Measurements from ENCODE around the gene PTGIS. TPM values are rescaled to one million over a fixed set of nuclear protein-coding genes. Genes with fewer than 3 reads are reported as not detected.

PTGIS gene
- total RNA-seq, 2 experiments from 2014 or later, result not detected

- no peak for TF ChIP-seq EZH2phosphoT487 (IDR thresholded peaks at IDR 0.05; ENCODE audit: borderline replicate concordance, low read depth, low read length)
- Histone ChIP-seq H3K27ac (ENCODE audit: low read depth, low read length, poor library complexity, severe bottlenecking) (no peak overlapping the region), H3K79me2 (ENCODE audit: insufficient read depth, low read depth, low read length) (no peaks in the 10 kb centered on the region), H4K20me1 (ENCODE audit: insufficient read depth, low read length) (no peaks in the 10 kb centered on the region), H3K9me2 (ENCODE audit: insufficient read depth, low read length) (no peaks in the 10 kb centered on the region), H3K9me3 (ENCODE audit: low read length) (peaks cover 8% of the 10 kb centered on the region), H3K36me3 (ENCODE audit: insufficient read depth, low read length) (no peaks in the 10 kb centered on the region), H3K4me2 (ENCODE audit: low read length) (no peak overlapping the region), H2AFZ (ENCODE audit: low read length) (peak overlapping the region; percentile 42), H3K4me1 (ENCODE audit: insufficient read depth, low read length, poor library complexity, severe bottlenecking) (peaks cover 36% of the 10 kb centered on the region), H3K4me3 (ENCODE audit: low read depth, low read length, poor library complexity, severe bottlenecking) (no peak overlapping the region)
- no TSS peak for BruUV-seq (replicated peaks)
- DNase-seq (ENCODE audit: low spot score), result no peak
- ChIA-PET POLR2A (interaction anchor here (0.5 to 1.3 kb wide), 4 partner anchors 23 to 277 kb away, joined by 3 to 5 read pairs (median 3); no protein-coding TSS in a partner anchor), CTCF (ENCODE audit: unreplicated experiment) (no interaction called here)
- intact Hi-C loops (cut with micrococcal nuclease; ENCODE audit: unreplicated experiment), result no loop called here
Measured at GRCh38 chr20:49595811-49596561, 28.0 kb upstream of the PTGIS start.

DNA sequence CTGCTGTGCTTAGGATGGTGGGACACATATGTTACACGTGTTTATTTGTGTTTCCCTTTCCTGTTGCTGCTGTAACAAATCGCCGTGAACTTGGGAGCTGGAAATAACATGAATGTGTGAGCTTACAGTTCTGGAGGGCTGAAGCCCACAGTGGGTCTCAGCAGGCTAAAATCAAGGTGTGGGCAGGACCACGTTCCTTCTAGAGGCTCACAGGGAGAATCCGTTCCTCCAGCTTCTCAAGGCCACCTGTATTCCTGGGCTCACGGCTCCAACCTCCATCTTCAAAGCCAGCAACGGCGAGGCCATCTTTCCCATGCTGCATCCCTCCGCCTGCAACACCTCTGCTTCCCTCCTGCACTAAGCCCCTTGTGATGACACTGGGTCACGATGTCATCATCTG is 27.4 kb upstream of the PTGIS start:
- no peaks in the 10 kb centered on the region for H3K9me2 ChIP-seq (ENCODE audit: insufficient read depth, low read length)
- intact Hi-C loops (cut with micrococcal nuclease; ENCODE audit: unreplicated experiment), result no loop called here
- no peak overlapping the region for H3K4me2 ChIP-seq (ENCODE audit: low read length)
- POLR2A ChIA-PET, result interaction anchor here (1.3 kb wide), 1 partner anchor 22 kb away, joined by 3 read pairs; no protein-coding TSS in a partner anchor
- H4K20me1 ChIP-seq (ENCODE audit: insufficient read depth, low read length), result no peaks in the 10 kb centered on the region
- H3K36me3 ChIP-seq (ENCODE audit: insufficient read depth, low read length), result no peaks in the 10 kb centered on the region
- H3K9me3 ChIP-seq (ENCODE audit: low read length), result peaks cover 8% of the 10 kb centered on the region
- DNase-seq (ENCODE audit: low spot score), result no peak
- H2AFZ ChIP-seq (ENCODE audit: low read length), result no peak overlapping the region; the same call in 1 of the 2 replicates
- H3K4me1 ChIP-seq (ENCODE audit: insufficient read depth, low read length, poor library complexity, severe bottlenecking), result peaks cover 39% of the 10 kb centered on the region
- BruUV-seq (replicated peaks), result no TSS peak
- CTCF ChIA-PET (ENCODE audit: unreplicated experiment), result no interaction called here
- no peak overlapping the region for H3K4me3 ChIP-seq (ENCODE audit: low read depth, low read length, poor library complexity, severe bottlenecking)
- TF ChIP-seq, protein P1, sequence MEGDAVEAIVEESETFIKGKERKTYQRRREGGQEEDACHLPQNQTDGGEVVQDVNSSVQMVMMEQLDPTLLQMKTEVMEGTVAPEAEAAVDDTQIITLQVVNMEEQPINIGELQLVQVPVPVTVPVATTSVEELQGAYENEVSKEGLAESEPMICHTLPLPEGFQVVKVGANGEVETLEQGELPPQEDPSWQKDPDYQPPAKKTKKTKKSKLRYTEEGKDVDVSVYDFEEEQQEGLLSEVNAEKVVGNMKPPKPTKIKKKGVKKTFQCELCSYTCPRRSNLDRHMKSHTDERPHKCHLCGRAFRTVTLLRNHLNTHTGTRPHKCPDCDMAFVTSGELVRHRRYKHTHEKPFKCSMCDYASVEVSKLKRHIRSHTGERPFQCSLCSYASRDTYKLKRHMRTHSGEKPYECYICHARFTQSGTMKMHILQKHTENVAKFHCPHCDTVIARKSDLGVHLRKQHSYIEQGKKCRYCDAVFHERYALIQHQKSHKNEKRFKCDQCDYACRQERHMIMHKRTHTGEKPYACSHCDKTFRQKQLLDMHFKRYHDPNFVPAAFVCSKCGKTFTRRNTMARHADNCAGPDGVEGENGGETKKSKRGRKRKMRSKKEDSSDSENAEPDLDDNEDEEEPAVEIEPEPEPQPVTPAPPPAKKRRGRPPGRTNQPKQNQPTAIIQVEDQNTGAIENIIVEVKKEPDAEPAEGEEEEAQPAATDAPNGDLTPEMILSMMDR (conservative IDR thresholded peaks at IDR 0.05; ENCODE audit: low read length), result no peak
- TF ChIP-seq EZH2phosphoT487 (IDR thresholded peaks at IDR 0.05; ENCODE audit: borderline replicate concordance, low read depth, low read length), result no peak
- H3K79me2 ChIP-seq (ENCODE audit: insufficient read depth, low read depth, low read length), result no peaks in the 10 kb centered on the region
- H3K27ac ChIP-seq (ENCODE audit: low read depth, low read length, poor library complexity, severe bottlenecking), result no peak overlapping the region

DNA sequence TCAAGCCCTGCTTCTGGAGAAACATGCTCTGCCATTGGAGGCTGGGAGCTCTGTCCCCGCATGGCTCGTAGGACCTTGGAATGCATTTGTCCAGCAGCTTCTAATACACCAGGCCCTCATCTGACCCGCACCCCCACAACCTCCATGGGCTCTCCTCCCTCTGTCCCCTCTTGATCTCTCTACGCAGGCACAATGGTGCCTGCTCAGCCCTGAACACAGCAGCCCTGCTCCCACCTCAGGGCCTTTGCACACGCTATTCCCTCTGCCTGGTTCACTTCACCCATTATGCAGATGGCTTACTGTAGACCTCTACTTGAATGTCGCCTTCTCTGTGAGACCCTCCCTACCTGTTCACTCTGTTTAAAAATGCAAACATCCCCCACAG is 27.0 kb upstream of the PTGIS start:
- DNase-seq (ENCODE audit: low spot score), result no peak

More for the DNA sequence above, 27.0 kb upstream of the PTGIS start:
- no peaks in the 10 kb centered on the region for H3K79me2 ChIP-seq (ENCODE audit: insufficient read depth, low read depth, low read length)
- peaks cover 40% of the 10 kb centered on the region for H3K4me1 ChIP-seq (ENCODE audit: insufficient read depth, low read length, poor library complexity, severe bottlenecking)
- H4K20me1 ChIP-seq (ENCODE audit: insufficient read depth, low read length), result no peaks in the 10 kb centered on the region
- intact Hi-C loops (cut with micrococcal nuclease; ENCODE audit: unreplicated experiment), result no loop called here
- H3K9me3 ChIP-seq (ENCODE audit: low read length), result peaks cover 8% of the 10 kb centered on the region
- H3K9me2 ChIP-seq (ENCODE audit: insufficient read depth, low read length), result no peaks in the 10 kb centered on the region
- POLR2A ChIA-PET, result interaction anchor here (1.3 kb wide), 1 partner anchor 22 kb away, joined by 3 read pairs; no protein-coding TSS in a partner anchor
- no peak overlapping the region for H3K4me2 ChIP-seq (ENCODE audit: low read length)
- no peaks in the 10 kb centered on the region for H3K36me3 ChIP-seq (ENCODE audit: insufficient read depth, low read length)
- H3K4me3 ChIP-seq (ENCODE audit: low read depth, low read length, poor library complexity, severe bottlenecking), result no peak overlapping the region
- no peak overlapping the region; the same call in 1 of the 2 replicates for H2AFZ ChIP-seq (ENCODE audit: low read length)
- TF ChIP-seq EZH2phosphoT487 (IDR thresholded peaks at IDR 0.05; ENCODE audit: borderline replicate concordance, low read depth, low read length), result no peak
- TF ChIP-seq, protein P1 (conservative IDR thresholded peaks at IDR 0.05; ENCODE audit: low read length), result no peak
- BruUV-seq (replicated peaks), result no TSS peak
- no peak overlapping the region for H3K27ac ChIP-seq (ENCODE audit: low read depth, low read length, poor library complexity, severe bottlenecking)
- CTCF ChIA-PET (ENCODE audit: unreplicated experiment), result no interaction called here
